Measurements from ENCODE around the gene HSPA8. TPM values are rescaled to one million over a fixed set of nuclear protein-coding genes. Genes with fewer than 3 reads are reported as not detected.

The HSPA8 gene
- total RNA-seq, 1 experiment from 2014 or later = 3,307 TPM

DNA sequence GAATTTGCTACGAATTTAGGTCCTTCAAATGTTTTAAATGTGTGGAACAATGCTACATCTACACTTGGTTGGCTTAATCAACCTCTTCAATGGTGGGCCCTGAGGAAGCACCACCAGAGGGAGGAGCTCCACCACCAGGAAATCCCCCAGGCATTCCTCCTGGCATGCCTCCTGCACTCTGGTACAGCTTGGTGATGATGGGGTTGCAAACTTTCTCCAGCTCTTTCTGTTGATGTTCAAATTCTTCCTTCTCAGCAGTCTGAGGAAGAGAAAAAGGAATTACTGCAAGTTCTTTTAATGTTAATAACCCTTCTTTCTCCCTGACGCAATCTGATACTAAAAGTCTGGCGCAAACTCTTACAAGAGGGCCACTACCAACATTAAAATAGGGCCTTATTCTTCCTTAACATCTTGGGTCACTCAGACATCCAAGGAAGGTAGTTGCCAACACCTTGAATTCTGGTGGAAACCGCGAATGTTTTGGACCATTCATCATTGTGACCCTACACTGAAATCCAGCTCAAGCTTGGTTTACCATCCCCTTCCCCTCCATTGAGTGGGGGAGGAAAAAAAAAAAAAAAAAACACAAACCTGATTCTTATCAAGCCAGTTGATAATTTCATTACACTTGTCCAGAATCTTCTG is 4.2 kb downstream of the HSPA8 start:
- BruUV-seq (replicated peaks) = TSS peak; percentile 27
- no peak overlapping the region for H3K27ac ChIP-seq (ENCODE audit: low read depth, low read length, poor library complexity, severe bottlenecking)
- peaks cover 31% of the 10 kb centered on the region for H3K4me1 ChIP-seq (ENCODE audit: insufficient read depth, low read length, poor library complexity, severe bottlenecking)
- ChIA-PET POLR2A (ENCODE audit: low non-redundant PET) (no interaction called here), CTCF (interaction anchor here (1.0 kb wide), 1 partner anchor 195 kb away, joined by 10 read pairs; no protein-coding TSS in a partner anchor)
- H3K36me3 ChIP-seq (ENCODE audit: insufficient read depth, low read length, poor library complexity, severe bottlenecking) = peaks cover 76% of the 10 kb centered on the region
- intact Hi-C loops (cut with micrococcal nuclease; ENCODE audit: unreplicated experiment) = no loop called here
- H3K9me3 ChIP-seq (ENCODE audit: low read depth, low read length, poor library complexity, severe bottlenecking) = no peaks in the 10 kb centered on the region
- H3K4me3 ChIP-seq (ENCODE audit: low read depth, low read length, poor library complexity, severe bottlenecking) = peak overlapping the region; percentile 83
- no peak for TF ChIP-seq EZH2 (IDR thresholded peaks at IDR 0.05; ENCODE audit: borderline replicate concordance, low read depth, low read length, poor library complexity, severe bottlenecking)
- TF ChIP-seq, protein P1, sequence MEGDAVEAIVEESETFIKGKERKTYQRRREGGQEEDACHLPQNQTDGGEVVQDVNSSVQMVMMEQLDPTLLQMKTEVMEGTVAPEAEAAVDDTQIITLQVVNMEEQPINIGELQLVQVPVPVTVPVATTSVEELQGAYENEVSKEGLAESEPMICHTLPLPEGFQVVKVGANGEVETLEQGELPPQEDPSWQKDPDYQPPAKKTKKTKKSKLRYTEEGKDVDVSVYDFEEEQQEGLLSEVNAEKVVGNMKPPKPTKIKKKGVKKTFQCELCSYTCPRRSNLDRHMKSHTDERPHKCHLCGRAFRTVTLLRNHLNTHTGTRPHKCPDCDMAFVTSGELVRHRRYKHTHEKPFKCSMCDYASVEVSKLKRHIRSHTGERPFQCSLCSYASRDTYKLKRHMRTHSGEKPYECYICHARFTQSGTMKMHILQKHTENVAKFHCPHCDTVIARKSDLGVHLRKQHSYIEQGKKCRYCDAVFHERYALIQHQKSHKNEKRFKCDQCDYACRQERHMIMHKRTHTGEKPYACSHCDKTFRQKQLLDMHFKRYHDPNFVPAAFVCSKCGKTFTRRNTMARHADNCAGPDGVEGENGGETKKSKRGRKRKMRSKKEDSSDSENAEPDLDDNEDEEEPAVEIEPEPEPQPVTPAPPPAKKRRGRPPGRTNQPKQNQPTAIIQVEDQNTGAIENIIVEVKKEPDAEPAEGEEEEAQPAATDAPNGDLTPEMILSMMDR (conservative IDR thresholded peaks at IDR 0.05; ENCODE audit: low read depth, low read length) = 0 out of 2 replicates have a peak, but pooled peaks have one; percentile 22
- H3K27me3 ChIP-seq (replicated peaks; ENCODE audit: insufficient read depth, low read depth, low read length, poor library complexity) = no peaks in the 10 kb centered on the region
- peak; percentile 48 for DNase-seq (ENCODE audit: low spot score)

DNA sequence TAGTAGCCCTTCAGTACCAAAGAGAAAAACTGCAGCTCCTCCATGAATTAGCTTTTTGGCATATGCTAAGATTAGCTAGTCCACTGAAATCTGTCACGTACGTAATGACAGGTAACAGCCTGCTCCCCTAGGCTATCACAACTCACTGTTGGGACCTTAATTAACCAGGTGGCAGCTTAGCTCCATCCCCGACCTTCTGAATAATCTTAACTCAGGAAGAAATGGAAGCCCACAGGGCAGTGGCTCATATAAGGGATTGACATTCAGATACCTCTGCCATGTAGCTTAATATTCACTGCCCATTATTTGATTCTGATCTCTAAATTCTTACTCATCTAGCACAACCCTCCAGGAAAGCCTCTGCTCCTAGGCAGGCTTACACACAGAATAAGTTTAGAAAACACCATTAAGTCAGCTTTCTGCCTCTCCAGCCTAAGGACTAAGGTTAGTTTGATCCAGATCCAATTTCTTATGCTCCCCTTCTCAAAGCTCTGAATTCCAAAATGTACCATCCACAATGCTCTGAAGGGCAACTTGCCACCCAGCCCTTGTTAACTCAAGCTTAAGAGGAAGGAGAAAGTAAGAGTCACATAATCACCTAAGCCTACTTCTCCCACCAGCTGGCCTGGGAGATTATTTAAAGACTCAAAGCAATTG is 5.0 kb downstream of the HSPA8 start:
- DNase-seq (ENCODE audit: low spot score) = no peak
- BruUV-seq (replicated peaks) = no TSS peak
- intact Hi-C loops (cut with micrococcal nuclease; ENCODE audit: unreplicated experiment) = no loop called here
- ChIA-PET POLR2A (ENCODE audit: low non-redundant PET) (no interaction called here), CTCF (interaction anchor here (1.0 to 1.1 kb wide), 2 partner anchors 45 to 196 kb away, joined by 4 to 10 read pairs; no protein-coding TSS in a partner anchor)
- Histone ChIP-seq H3K9me3 (ENCODE audit: low read depth, low read length, poor library complexity, severe bottlenecking) (no peaks in the 10 kb centered on the region), H3K4me3 (ENCODE audit: low read depth, low read length, poor library complexity, severe bottlenecking) (no peak overlapping the region), H3K27ac (ENCODE audit: low read depth, low read length, poor library complexity, severe bottlenecking) (peak overlapping the region; percentile 23), H3K4me1 (ENCODE audit: insufficient read depth, low read length, poor library complexity, severe bottlenecking) (peaks cover 31% of the 10 kb centered on the region), H3K36me3 (ENCODE audit: insufficient read depth, low read length, poor library complexity, severe bottlenecking) (peaks cover 76% of the 10 kb centered on the region), H3K27me3 (replicated peaks; ENCODE audit: insufficient read depth, low read depth, low read length, poor library complexity) (no peaks in the 10 kb centered on the region)
- no peak for TF ChIP-seq EZH2 (IDR thresholded peaks at IDR 0.05; ENCODE audit: borderline replicate concordance, low read depth, low read length, poor library complexity, severe bottlenecking)
- TF ChIP-seq, protein P1 (conservative IDR thresholded peaks at IDR 0.05; ENCODE audit: low read depth, low read length) = no peak

DNA sequence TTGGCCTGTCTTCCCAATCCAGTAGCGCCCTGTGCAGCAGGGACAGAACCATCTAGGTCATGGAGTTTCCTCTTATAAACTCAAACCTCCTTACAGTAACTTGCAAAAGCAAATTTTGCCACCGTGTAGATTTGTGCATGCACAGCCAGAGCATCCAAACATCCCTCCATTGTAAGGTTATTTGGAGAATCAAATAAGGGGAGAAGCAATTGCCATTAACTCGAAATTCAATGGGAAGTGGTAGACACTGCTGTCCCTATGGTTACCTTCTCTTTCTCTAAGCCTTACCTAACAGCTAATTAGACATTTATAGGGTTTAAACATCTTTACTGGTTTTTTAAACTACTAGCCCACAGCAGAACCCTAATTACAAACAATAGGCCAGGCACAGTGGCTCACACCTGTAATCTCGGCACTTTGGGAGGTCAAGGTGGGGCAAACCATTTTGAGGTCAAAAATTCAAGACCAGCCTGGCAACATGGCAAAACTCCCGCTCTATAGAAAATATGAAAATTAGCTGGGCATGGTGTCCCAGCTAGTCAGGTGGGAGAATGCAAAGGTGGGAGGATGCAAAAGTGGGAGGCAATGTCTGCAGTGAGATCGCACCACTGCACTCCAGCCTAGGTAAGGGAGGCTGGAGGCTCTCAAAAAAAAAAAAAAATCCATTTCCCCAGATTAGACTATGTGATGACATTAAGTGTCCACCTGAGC is 6.6 kb downstream of the HSPA8 start:
- no peak overlapping the region for H3K4me3 ChIP-seq (ENCODE audit: low read depth, low read length, poor library complexity, severe bottlenecking)
- no peak for TF ChIP-seq EZH2 (IDR thresholded peaks at IDR 0.05; ENCODE audit: borderline replicate concordance, low read depth, low read length, poor library complexity, severe bottlenecking)
- TF ChIP-seq, protein P1 (conservative IDR thresholded peaks at IDR 0.05; ENCODE audit: low read depth, low read length) = no peak
- intact Hi-C loops (cut with micrococcal nuclease; ENCODE audit: unreplicated experiment) = no loop called here
- H3K27ac ChIP-seq (ENCODE audit: low read depth, low read length, poor library complexity, severe bottlenecking) = no peak overlapping the region
- H3K9me3 ChIP-seq (ENCODE audit: low read depth, low read length, poor library complexity, severe bottlenecking) = no peaks in the 10 kb centered on the region
- peaks cover 62% of the 10 kb centered on the region for H3K36me3 ChIP-seq (ENCODE audit: insufficient read depth, low read length, poor library complexity, severe bottlenecking)
- CTCF ChIA-PET = interaction anchor here (0.6 to 1.5 kb wide), 4 partner anchors 9 to 384 kb away, joined by 3 to 5 read pairs (median 4); no protein-coding TSS in a partner anchor
- no TSS peak for BruUV-seq (replicated peaks)
- POLR2A ChIA-PET (ENCODE audit: low non-redundant PET) = interaction anchor here (0.6 to 0.7 kb wide), 4 partner anchors 15 to 206 kb away, joined by 3 to 11 read pairs (median 6); no protein-coding TSS in a partner anchor
- H3K4me1 ChIP-seq (ENCODE audit: insufficient read depth, low read length, poor library complexity, severe bottlenecking) = peaks cover 31% of the 10 kb centered on the region
- no peaks in the 10 kb centered on the region for H3K27me3 ChIP-seq (replicated peaks; ENCODE audit: insufficient read depth, low read depth, low read length, poor library complexity)
- DNase-seq (ENCODE audit: low spot score) = peak; percentile 34

All from A673 (cell line).